Trophoblast cell (in vitro differentiated cells and primary cell): Measurements from ENCODE around the gene FGF11.

Experiments
- DNase-seq, 2 donors: peaks; one replicate each; pipeline ENCODE4 v3.0.0-alpha.2; 2016
- H2AFZ ChIP-seq: 2 replicates; pipeline ENCODE4 v1.6.1; 2013; ENCODE audit warnings: low read length, moderate library complexity, mild to moderate bottlenecking; ENCODE audit not compliant: insufficient read depth, poor library complexity
- H2AK5ac ChIP-seq: 2 replicates; pipeline ENCODE4 v1.6.1; 2013; ENCODE audit warnings: mild to moderate bottlenecking, low read length
- H2BK120ac ChIP-seq: 2 replicates; pipeline ENCODE4 v1.6.1; 2013; ENCODE audit warnings: low read length, mild to moderate bottlenecking, moderate library complexity; ENCODE audit not compliant: insufficient read depth, poor library complexity
- H2BK12ac ChIP-seq: 2 replicates; pipeline ENCODE4 v1.6.1; 2013; ENCODE audit warnings: mild to moderate bottlenecking, low read length, moderate library complexity
- H2BK5ac ChIP-seq: 2 replicates; pipeline ENCODE4 v1.6.1; 2013; ENCODE audit warnings: low read length, low read depth, moderate library complexity, mild to moderate bottlenecking; ENCODE audit not compliant: poor library complexity
- H3K14ac ChIP-seq: 2 replicates; pipeline ENCODE4 v1.6.1; 2013; ENCODE audit warnings: mild to moderate bottlenecking, low read length
- H3K18ac ChIP-seq: 2 replicates; pipeline ENCODE4 v1.6.1; 2013; ENCODE audit warnings: mild to moderate bottlenecking, low read length
- H3K23ac ChIP-seq: 2 replicates; pipeline ENCODE4 v1.6.1; 2013; ENCODE audit warnings: low read length
- H3K27ac ChIP-seq: 2 replicates; pipeline ENCODE4 v1.5.1; 2013; ENCODE audit warnings: low read depth, mild to moderate bottlenecking, inconsistent platforms, low read length, moderate library complexity
- H3K27me3 ChIP-seq: 2 replicates; pipeline ENCODE4 v1.6.1; 2013; ENCODE audit warnings: inconsistent platforms, mild to moderate bottlenecking, low read length, moderate library complexity; ENCODE audit not compliant: insufficient read depth
- H3K36me3 ChIP-seq, 2 experiments: 1 replicate in 1 of 2; 2 replicates in 1 of 2; pipeline ENCODE4 v1.6.1; 2013; ENCODE audit warnings: low read length in 2 of 2, mild to moderate bottlenecking in 2 of 2, moderate library complexity in 1 of 2; ENCODE audit not compliant: insufficient read depth in 2 of 2, control insufficient read depth in 1 of 2
- H3K4ac ChIP-seq: 2 replicates; pipeline ENCODE4 v1.6.1; 2013; ENCODE audit warnings: low read depth, mild to moderate bottlenecking, low read length, moderate library complexity
- H3K4me1 ChIP-seq, 2 experiments: 1 replicate in 1 of 2; 2 replicates in 1 of 2; pipeline ENCODE4 v1.6.1; 2013; ENCODE audit warnings: low read length in 2 of 2, mild to moderate bottlenecking in 2 of 2, moderate library complexity in 1 of 2; ENCODE audit not compliant: insufficient read depth in 2 of 2, control insufficient read depth in 1 of 2
- H3K4me2 ChIP-seq: 2 replicates; pipeline ENCODE4 v1.6.1; 2013; ENCODE audit warnings: inconsistent platforms, mild to moderate bottlenecking, low read length, moderate library complexity
- H3K4me3 ChIP-seq: 2 replicates; pipeline ENCODE4 v1.5.1; 2013; ENCODE audit warnings: mild to moderate bottlenecking, low read depth, low read length, inconsistent platforms
- H3K79me1 ChIP-seq: one replicate; pipeline ENCODE4 v1.6.1; 2013; ENCODE audit warnings: low read length
- H3K79me2 ChIP-seq: 2 replicates; pipeline ENCODE4 v1.6.1; 2013; ENCODE audit warnings: low read length, mild to moderate bottlenecking; ENCODE audit not compliant: control insufficient read depth, insufficient read depth, poor library complexity
- H3K9ac ChIP-seq: 2 replicates; pipeline ENCODE4 v1.6.1; 2013; ENCODE audit warnings: mild to moderate bottlenecking, low read length
- H3K9me3 ChIP-seq: 2 replicates; pipeline ENCODE4 v1.6.1; 2013; ENCODE audit warnings: low read depth, mild to moderate bottlenecking, control low read depth, inconsistent platforms, low read length; ENCODE audit not compliant: insufficient read depth
- H4K12ac ChIP-seq: 2 replicates; pipeline ENCODE4 v1.6.1; 2013; ENCODE audit warnings: low read depth, mild to moderate bottlenecking, low read length, moderate library complexity
- H4K8ac ChIP-seq: 2 replicates; pipeline ENCODE4 v1.6.1; 2013; ENCODE audit warnings: low read depth, mild to moderate bottlenecking, low read length, moderate library complexity
- H4K91ac ChIP-seq: one replicate; pipeline ENCODE4 v1.6.1; 2013; ENCODE audit warnings: low read depth, mild to moderate bottlenecking, low read length, moderate library complexity
- WGBS: extraction: QIAGEN DNeasy Blood & Tissue Kit; methylation state at CpG from one replicate; pipeline ENCODE4 v1.1.7; 2013; ENCODE audit warnings: missing lambda C conversion rate; ENCODE audit not compliant: insufficient read length, insufficient coverage; ENCODE audit errors: extremely low coverage; 5-methylcytosine and 5-hydroxymethylcytosine counted together

FGF11 gene

GRCh38 chr17:7421186-7421585, 18.1 kb upstream of the FGF11 start:
- H3K4me3 ChIP-seq: no peak overlapping the region
- no peak overlapping the region for H3K23ac ChIP-seq
- H4K12ac ChIP-seq: no peak overlapping the region
- H3K27me3 ChIP-seq: no peaks in the 10 kb centered on the region
- H3K79me2 ChIP-seq: no peaks in the 10 kb centered on the region
- H2BK5ac ChIP-seq: no peak overlapping the region
- H3K36me3 ChIP-seq: peaks cover 10 to 12% of the 10 kb centered on the region in 2 experiments
- DNase-seq: no peak
- H3K4me2 ChIP-seq: no peak overlapping the region
- no peak overlapping the region for H2BK120ac ChIP-seq
- H3K9ac ChIP-seq: no peak overlapping the region
- no peaks in the 10 kb centered on the region for H3K79me1 ChIP-seq
- no peak overlapping the region for H4K91ac ChIP-seq
- H2AFZ ChIP-seq: no peak overlapping the region
- no peak overlapping the region for H3K4ac ChIP-seq
- no CpG with 5 or more reads among the region's 16 CpGs for WGBS
- H3K4me1 ChIP-seq: peaks cover 0 to 2% of the 10 kb centered on the region in 2 experiments
- H3K18ac ChIP-seq: no peak overlapping the region
- no peak overlapping the region for H4K8ac ChIP-seq
- peaks cover 4% of the 10 kb centered on the region for H3K9me3 ChIP-seq
- H3K14ac ChIP-seq: no peak overlapping the region
- H3K27ac ChIP-seq: no peak overlapping the region
- no peak overlapping the region for H2BK12ac ChIP-seq
- no peak overlapping the region for H2AK5ac ChIP-seq

DNA sequence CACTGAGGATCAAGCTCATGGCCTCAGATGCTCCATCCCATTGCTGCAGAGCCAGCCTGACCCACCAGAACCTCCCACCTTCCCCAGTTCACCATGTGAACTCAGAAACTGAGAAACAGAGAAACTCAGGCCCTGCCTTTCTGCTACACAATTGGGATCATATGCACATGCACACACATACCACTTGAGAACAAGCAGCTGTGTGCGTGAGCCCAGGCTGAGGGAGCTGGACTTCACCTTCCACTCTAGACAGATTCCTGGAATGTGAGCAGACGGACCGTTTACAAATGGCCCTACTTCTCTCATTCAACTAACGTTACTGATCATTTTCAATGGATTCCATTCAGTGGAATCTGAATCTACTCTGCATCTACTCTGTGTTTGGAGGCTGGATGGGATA, 15.6 kb upstream of the FGF11 start:
- Histone ChIP-seq H3K79me1 (no peaks in the 10 kb centered on the region), H2BK12ac (no peak overlapping the region), H2AK5ac (no peak overlapping the region), H3K4ac (no peak overlapping the region), H2BK120ac (no peak overlapping the region), H3K36me3 (no peaks in the 10 kb centered on the region), H2BK5ac (no peak overlapping the region), H3K23ac (no peak overlapping the region), H4K91ac (no peak overlapping the region), H3K4me2 (no peak overlapping the region), H3K4me1 (peaks cover 0 to 2% of the 10 kb centered on the region in 2 experiments), H3K9me3 (peaks cover 4% of the 10 kb centered on the region), H3K79me2 (no peaks in the 10 kb centered on the region), H3K9ac (no peak overlapping the region), H3K27ac (no peak overlapping the region), H3K27me3 (no peaks in the 10 kb centered on the region), H3K14ac (no peak overlapping the region), H2AFZ (no peak overlapping the region), H3K18ac (no peak overlapping the region), H3K4me3 (no peak overlapping the region), H4K12ac (no peak overlapping the region), H4K8ac (no peak overlapping the region)
- WGBS: no CpG with 5 or more reads among the region's 4 CpGs
- no peak for DNase-seq

DNA sequence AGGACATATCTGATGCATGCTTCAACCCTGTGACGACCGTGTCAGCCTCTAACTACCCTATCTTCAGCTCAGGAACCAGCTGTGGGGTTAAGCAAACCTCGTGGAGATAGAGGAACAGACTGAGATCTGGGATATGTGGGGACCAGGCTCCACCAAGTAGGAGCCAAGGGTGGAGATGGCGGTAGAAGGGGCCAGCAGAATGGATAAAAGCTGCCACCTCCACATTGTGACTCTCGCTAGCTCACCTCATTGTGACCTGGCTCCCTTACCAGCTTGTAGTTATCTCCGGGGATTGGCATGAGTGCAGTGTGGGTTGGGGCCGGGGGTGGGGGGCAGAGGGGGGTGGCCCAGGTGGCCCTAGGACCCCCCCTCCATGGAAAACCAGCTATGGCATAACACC, 14.0 kb upstream of the FGF11 start, which contains the start of gene SPEM2:
Gene SPEM2 (plus strand): TSS at position 301 of the 400 bp plus-strand sequence. CDS start 73 bp downstream, at position 374.
- H3K4me1 ChIP-seq: no peaks in the 10 kb centered on the region
- H2BK120ac ChIP-seq: no peak within 1 kb of the TSS
- no peak within 1 kb of the TSS for H3K27ac ChIP-seq
- WGBS: no CpG with 5 or more reads among the region's 7 CpGs
- H3K4ac ChIP-seq: no peak within 1 kb of the TSS
- H3K79me2 ChIP-seq: no peaks in the 10 kb centered on the region
- no peak within 1 kb of the TSS for H4K8ac ChIP-seq
- no peak within 1 kb of the TSS for H3K14ac ChIP-seq
- H4K91ac ChIP-seq: no peak within 1 kb of the TSS
- no peak for DNase-seq
- no peaks in the 10 kb centered on the region for H3K36me3 ChIP-seq
- no peak within 1 kb of the TSS for H3K23ac ChIP-seq
- H4K12ac ChIP-seq: no peak within 1 kb of the TSS
- H2AK5ac ChIP-seq: no peak within 1 kb of the TSS
- H2AFZ ChIP-seq: no peak within 1 kb of the TSS
- peaks cover 4% of the 10 kb centered on the region for H3K9me3 ChIP-seq
- H3K4me3 ChIP-seq: no peak within 1 kb of the TSS
- H2BK12ac ChIP-seq: no peak within 1 kb of the TSS
- H2BK5ac ChIP-seq: no peak within 1 kb of the TSS
- H3K4me2 ChIP-seq: no peak within 1 kb of the TSS
- no peaks in the 10 kb centered on the region for H3K27me3 ChIP-seq
- H3K79me1 ChIP-seq: no peaks in the 10 kb centered on the region
- no peak within 1 kb of the TSS for H3K18ac ChIP-seq
- no peak within 1 kb of the TSS for H3K9ac ChIP-seq

DNA sequence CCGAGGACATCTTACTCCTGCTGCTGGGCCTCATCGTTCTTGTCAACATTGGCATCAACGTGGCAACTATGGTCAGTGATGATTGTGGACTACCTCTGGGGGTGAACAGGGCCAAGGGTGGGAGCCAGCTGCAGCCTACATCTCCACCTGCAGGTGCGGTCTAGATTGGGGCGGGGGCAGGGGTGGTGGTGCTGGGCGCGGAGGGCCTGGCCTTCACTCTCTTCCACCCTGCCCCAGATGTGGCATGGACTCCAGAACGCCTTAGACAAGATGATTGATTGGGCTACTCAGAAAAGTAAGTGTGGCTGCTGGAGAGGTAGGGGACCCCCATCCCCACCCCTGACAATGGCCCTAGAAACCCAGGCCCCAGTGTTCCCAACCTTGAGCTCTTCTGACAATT, 13.6 kb upstream of the FGF11 start:
- Histone ChIP-seq H4K91ac (no peak overlapping the region), H3K18ac (no peak overlapping the region), H3K14ac (no peak overlapping the region), H3K4me1 (no peaks in the 10 kb centered on the region), H4K8ac (no peak overlapping the region), H2AFZ (no peak overlapping the region), H3K4me3 (no peak overlapping the region), H2BK120ac (no peak overlapping the region), H2AK5ac (no peak overlapping the region), H3K79me1 (no peaks in the 10 kb centered on the region), H3K9me3 (peaks cover 4% of the 10 kb centered on the region), H3K23ac (no peak overlapping the region), H4K12ac (no peak overlapping the region), H3K9ac (no peak overlapping the region), H3K79me2 (no peaks in the 10 kb centered on the region), H3K4me2 (no peak overlapping the region), H3K27me3 (no peaks in the 10 kb centered on the region), H3K4ac (no peak overlapping the region), H2BK5ac (no peak overlapping the region), H3K36me3 (no peaks in the 10 kb centered on the region), H2BK12ac (no peak overlapping the region), H3K27ac (no peak overlapping the region)
- DNase-seq: no peak
- WGBS: no CpG with 5 or more reads among the region's 8 CpGs
